H54 (cell line): Measurements from ENCODE around the gene RPS14.

Experiments
- DNase-seq: peaks from one replicate; pipeline ENCODE4 v3.0.0; 2011; ENCODE audit warnings: low spot score, mixed read lengths; ENCODE audit not compliant: insufficient read length
- FAIRE-seq: peaks from 3 replicates; lab custom pipeline; 2011; peaks lifted over from hg19 to GRCh38; lab: Jason Lieb, UNC
- POLR2A ChIP-seq: IDR thresholded peaks from 2 replicates; pipeline ENCODE4 v1.6.1; 2011; ENCODE audit warnings: low read depth, mild to moderate bottlenecking, low read length

Gene RPS14

DNA sequence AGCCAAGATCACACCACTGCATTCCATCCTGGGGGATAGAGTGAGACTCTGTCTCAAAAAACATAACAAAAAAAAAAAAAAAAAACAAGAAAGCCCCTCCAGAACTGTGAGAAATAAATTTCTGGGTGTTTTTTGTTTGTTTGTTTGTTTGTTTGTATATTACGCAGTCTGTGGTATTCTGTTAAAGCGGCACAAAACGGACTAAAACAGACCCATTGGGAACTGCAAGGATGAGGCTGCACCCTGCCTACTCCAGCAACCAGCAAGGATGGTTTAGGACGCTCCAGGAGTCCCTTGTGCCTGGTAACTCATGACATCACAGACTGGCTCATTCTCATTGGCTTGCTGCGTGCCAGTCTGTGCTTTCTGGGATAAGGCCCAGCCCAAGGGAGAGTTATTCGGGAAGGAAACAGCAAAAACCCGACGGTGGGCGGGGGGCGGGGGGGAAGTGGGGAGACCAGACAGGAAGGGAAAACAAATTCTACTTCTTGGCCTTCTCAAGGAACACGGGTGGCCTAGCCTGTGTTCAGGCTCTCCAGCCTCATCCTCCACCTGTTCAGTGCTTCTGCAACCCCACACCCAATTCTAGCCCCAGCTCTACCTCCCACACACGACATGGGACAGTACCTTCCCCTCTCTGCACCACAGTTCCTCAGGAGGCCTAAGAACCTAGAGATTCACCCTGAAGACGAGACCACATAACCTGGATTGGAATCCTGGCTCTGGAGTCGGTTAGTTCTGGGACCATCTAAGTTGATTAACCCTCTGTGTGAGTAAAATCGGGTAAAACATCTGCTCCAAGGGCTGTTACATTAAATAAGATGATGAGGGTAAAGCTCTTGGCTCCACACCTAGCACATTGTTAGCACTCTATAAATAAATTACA lies 39.7 kb downstream of the RPS14 start:
- no peak for TF ChIP-seq POLR2A
- FAIRE-seq (peak; percentile 67), DNase-seq (peak; percentile 97)

- FAIRE-seq = no peak
- no peak for TF ChIP-seq POLR2A
Measured at GRCh38 chr5:150408231-150408943, 41.2 kb downstream of the RPS14 start.

DNA sequence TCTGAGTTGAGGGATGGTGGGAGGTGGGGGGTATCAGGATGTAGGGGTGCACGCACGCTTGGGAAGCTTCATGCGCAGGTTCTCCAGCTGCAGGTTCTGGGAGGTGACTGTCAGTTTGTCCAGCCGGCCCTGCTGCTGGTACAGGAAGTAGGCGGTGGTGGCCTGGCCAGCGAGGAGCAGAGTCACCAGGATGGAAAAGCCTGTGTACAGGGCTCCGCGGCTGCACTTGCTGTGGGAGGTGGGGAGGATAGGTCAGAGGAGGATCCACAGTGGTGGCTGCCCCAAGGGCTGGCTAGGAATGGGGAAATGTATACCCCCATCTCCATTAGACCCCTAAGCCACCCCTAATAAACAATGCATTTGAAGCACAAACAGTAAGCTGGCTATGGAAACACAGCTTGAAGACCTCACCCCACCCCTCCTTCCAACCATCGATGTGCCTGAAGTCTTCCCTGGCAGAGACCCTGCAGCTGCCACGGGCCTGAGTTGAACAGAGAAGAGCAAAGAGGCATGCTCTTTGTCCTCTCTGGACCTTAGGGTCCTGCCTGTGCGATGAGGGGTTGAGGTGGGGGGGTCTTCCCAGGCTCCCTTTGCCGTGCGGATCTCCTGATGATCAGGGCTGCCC lies 42.3 kb downstream of the RPS14 start:
- DNase-seq (no peak), FAIRE-seq (no peak)
- no peak for TF ChIP-seq POLR2A

More at GRCh38 chr5:150408231-150408943, 41.2 kb downstream of the RPS14 start:
- no peak for DNase-seq

- no peak for FAIRE-seq
- no peak for DNase-seq
Measured at GRCh38 chr5:150406723-150407095, 42.8 kb downstream of the RPS14 start.

GRCh38 chr5:150406103-150406722 lies 43.3 kb downstream of the RPS14 start:
- FAIRE-seq (no peak), DNase-seq (no peak)
- TF ChIP-seq POLR2A = no peak

More at GRCh38 chr5:150406723-150407095, 42.8 kb downstream of the RPS14 start:
- no peak for TF ChIP-seq POLR2A

GRCh38 chr5:150404941-150405816 lies 44.4 kb downstream of the RPS14 start:
- TF ChIP-seq POLR2A = no peak
- DNase-seq = no peak
- no peak for FAIRE-seq

GRCh38 chr5:150404535-150404934 lies 45.0 kb downstream of the RPS14 start:
- TF ChIP-seq POLR2A = no peak
- DNase-seq = no peak
- no peak for FAIRE-seq

- FAIRE-seq (no peak), DNase-seq (no peak)
- TF ChIP-seq POLR2A = no peak
Measured at GRCh38 chr5:150404121-150404520, 45.4 kb downstream of the RPS14 start.

- DNase-seq = no peak
- no peak for TF ChIP-seq POLR2A
- FAIRE-seq = no peak
Measured at GRCh38 chr5:150402901-150403342, 46.6 kb downstream of the RPS14 start.

DNA sequence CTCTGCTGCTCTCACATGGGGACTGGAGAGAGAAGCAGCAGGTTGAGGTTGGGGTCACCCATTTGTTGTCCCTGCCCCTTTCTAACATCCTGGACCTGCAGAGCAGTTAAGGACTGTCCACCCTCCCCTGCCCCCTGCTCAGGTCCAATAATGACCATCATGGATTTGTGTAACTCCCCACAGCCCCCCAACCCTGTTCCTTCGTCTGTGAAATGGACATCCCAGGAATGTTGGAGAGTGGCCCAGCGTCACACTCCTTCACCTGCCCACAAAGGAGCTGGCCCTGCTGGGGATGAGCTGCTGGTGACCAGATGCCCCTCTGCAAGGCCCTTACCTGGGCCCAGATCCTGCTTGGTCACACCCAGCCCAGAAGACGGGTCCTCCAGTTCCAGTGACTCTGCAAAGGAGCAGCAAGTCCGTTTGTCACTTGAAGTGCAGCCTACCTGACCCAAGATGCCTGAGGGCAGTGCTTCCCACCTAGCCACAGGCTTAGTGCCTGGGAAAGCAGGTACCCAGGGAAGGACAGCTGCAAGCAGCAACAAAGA lies 47.2 kb downstream of the RPS14 start:
- TF ChIP-seq POLR2A = no peak
- no peak for DNase-seq
- no peak for FAIRE-seq

- no peak for DNase-seq
- FAIRE-seq = no peak
- no peak for TF ChIP-seq POLR2A
Measured at GRCh38 chr5:150401376-150402228, 47.9 kb downstream of the RPS14 start.

DNA sequence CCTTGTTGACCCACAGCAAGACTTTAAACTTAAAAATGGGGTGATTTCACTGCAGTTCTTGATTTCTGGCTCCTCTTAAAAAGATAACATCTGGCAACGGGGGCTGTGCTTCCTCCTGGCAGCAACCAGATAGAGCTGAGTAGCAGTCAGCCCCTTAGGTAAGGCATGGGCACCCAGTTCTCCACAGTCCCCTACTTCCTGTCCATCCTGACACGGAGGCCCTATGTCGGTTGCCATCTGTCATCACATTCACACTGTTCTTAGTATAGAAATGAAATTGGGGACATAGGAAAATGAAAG lies 48.5 kb downstream of the RPS14 start:
- DNase-seq (no peak), FAIRE-seq (no peak)
- no peak for TF ChIP-seq POLR2A
